Measurements from ENCODE around the gene PARP8.

PARP8 gene

GRCh38 chr5:50856401-50857119 lies 190.1 kb downstream of the PARP8 start:
- DNase-seq = no peak

GRCh38 chr5:50863534-50864170 lies 197.2 kb downstream of the PARP8 start:
- DNase-seq = no peak

GRCh38 chr5:50864466-50864865 lies 198.0 kb downstream of the PARP8 start:
- no peak for DNase-seq

- DNase-seq = no peak
Measured at GRCh38 chr5:50866415-50866814, 200.0 kb downstream of the PARP8 start.

- no peak for DNase-seq
Measured at GRCh38 chr5:50867140-50867539, 200.7 kb downstream of the PARP8 start.

GRCh38 chr5:50873595-50874277 lies 207.3 kb downstream of the PARP8 start:
- DNase-seq = no peak

GRCh38 chr5:50874306-50875001 lies 208.0 kb downstream of the PARP8 start:
- no peak for DNase-seq

GRCh38 chr5:50875002-50875344 lies 208.5 kb downstream of the PARP8 start:
- DNase-seq = no peak

GRCh38 chr5:50878470-50878869 lies 212.0 kb downstream of the PARP8 start:
- DNase-seq = no peak

GRCh38 chr5:50881407-50881806 lies 215.0 kb downstream of the PARP8 start:
- DNase-seq = no peak

GRCh38 chr5:50886657-50887345 lies 220.4 kb downstream of the PARP8 start:
- no peak for DNase-seq

- no peak for DNase-seq
Measured at GRCh38 chr5:50887889-50888633, 221.6 kb downstream of the PARP8 start.

- no peak for DNase-seq
Measured at GRCh38 chr5:50888751-50889150, 222.3 kb downstream of the PARP8 start.

GRCh38 chr5:50889790-50890189 lies 223.4 kb downstream of the PARP8 start:
- no peak for DNase-seq
